ENCODE measurements around the gene LHFPL6.

DNA sequence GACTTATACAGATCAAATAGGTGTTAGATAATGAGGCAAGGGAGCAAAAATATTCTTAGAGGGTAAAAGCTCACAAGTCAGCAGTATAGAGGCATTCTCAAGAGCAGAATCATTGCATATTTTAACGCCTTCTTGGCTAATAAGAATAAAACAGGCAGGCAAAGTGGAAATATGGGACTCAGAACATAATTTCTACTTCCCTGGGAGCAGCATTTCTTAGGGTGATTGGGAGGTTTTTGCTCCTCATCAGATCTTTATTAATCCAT, 39.6 kb downstream of the LHFPL6 start:
- TF ChIP-seq, protein P1, sequence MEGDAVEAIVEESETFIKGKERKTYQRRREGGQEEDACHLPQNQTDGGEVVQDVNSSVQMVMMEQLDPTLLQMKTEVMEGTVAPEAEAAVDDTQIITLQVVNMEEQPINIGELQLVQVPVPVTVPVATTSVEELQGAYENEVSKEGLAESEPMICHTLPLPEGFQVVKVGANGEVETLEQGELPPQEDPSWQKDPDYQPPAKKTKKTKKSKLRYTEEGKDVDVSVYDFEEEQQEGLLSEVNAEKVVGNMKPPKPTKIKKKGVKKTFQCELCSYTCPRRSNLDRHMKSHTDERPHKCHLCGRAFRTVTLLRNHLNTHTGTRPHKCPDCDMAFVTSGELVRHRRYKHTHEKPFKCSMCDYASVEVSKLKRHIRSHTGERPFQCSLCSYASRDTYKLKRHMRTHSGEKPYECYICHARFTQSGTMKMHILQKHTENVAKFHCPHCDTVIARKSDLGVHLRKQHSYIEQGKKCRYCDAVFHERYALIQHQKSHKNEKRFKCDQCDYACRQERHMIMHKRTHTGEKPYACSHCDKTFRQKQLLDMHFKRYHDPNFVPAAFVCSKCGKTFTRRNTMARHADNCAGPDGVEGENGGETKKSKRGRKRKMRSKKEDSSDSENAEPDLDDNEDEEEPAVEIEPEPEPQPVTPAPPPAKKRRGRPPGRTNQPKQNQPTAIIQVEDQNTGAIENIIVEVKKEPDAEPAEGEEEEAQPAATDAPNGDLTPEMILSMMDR (IDR thresholded peaks at IDR 0.05; ENCODE audit: poor library complexity) = no peak
- TF ChIP-seq EZH2 (IDR thresholded peaks at IDR 0.05; ENCODE audit: borderline replicate concordance) = no peak

All from hepatocyte (in vitro differentiated cells).